ENCODE measurements around the gene THEMIS2. TPM values are rescaled to one million over a fixed set of nuclear protein-coding genes. Genes with fewer than 3 reads are reported as not detected.

The THEMIS2 gene
- total RNA-seq, 2 experiments from 2014 or later = 24.3 to 31.1 TPM

DNA sequence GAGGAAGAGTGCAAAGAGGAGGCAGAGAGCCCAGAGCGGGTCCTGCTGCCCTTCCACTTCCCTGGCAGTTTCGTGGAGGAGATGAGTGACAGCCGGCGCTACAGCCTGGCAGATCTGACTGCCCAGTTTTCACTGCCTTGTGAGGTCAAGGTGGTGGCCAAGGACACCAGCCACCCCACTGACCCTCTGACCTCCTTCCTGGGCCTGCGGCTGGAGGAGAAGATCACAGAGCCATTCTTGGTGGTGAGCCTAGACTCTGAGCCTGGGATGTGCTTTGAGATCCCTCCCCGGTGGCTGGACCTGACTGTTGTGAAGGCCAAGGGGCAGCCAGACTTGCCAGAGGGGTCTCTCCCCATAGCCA lies 10.2 kb downstream of the THEMIS2 start:
- CTCF ChIA-PET = no interaction called here
- H3K4me1 Mint-ChIP-seq = peaks cover 42% of the 10 kb centered on the region
- H3K4me3 Mint-ChIP-seq = no peak overlapping the region
- peaks cover 44% of the 10 kb centered on the region for H3K36me3 Mint-ChIP-seq (ENCODE audit: low read depth)
- H3K27ac Mint-ChIP-seq = no peak overlapping the region
- no peak for DNase-seq
- no peaks in the 10 kb centered on the region for H3K9me3 Mint-ChIP-seq
- POLR2A ChIA-PET = no interaction called here
- H3K27me3 Mint-ChIP-seq = no peaks in the 10 kb centered on the region

DNA sequence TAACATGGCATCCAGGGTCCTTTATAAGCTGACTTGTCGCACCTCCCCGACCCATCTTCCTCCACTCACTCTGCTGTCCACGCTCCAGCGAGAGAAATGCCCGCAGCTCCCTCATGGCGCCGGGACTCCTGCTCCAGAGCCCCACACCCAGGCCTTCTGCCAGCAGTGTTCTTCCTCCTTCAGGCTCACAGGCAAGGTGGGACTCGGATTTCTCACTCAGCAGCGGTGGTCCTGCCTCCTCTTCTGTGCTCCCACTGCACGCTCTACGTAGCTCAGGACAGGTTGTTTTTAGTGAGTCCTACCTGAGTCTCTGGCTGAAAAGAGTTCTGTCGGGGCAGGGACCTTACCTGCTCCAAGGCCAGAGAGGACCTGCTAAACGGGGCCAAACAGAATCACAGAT lies 11.2 kb downstream of the THEMIS2 start:
- Mint-ChIP-seq H3K36me3 (ENCODE audit: low read depth) (peaks cover 47% of the 10 kb centered on the region), H3K9me3 (no peaks in the 10 kb centered on the region), H3K27me3 (no peaks in the 10 kb centered on the region), H3K27ac (no peak overlapping the region), H3K4me1 (peaks cover 38% of the 10 kb centered on the region), H3K4me3 (no peak overlapping the region)
- ChIA-PET CTCF (interaction anchor here (1.5 kb wide), 1 partner anchor 10 kb away, joined by 4 read pairs; no protein-coding TSS in a partner anchor), POLR2A (no interaction called here)
- no peak for DNase-seq

DNA sequence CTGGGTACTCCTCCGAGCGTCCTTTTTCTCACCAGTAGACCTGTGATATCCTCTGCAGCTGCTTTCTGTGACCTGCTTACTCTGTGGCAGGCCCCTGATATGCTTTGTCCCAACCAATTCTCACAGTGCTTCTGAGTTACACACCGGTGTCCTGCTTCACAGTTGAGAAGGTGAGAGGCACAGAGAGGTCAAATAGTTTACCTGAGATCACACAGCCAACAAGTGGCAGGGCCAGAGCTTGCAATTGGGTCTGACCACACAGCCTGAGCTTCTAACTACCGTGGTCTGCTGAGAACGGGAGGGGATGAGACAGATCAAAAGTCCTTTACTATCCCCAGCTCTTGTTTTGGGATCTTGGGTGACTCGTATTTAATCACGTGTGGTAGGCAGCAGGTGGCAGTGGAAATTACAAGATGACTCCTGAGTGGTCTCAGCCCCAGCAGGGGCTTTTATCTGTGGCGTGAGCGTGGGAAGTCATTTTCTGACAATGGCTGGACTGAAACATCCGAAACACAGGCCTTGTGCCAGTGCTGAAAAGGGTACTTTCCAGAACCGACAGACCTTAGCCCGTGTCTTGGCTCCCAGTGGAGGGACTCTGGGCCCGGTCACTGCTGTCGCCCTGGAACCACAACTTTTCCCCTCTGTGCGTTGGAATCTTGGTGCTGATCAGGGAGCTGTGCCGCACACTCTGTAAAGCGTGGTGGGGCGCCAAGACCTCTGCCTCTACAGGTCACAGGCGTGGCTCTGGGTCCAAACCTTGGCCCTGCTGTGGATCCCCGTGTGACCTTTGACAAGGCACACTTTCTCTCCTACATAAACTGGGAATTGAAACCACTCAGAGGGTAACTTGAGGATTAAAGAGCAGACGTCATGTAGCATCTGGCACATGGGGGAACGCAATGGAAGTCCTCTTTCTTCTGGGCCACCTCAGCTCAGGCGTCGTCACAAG lies 11.9 kb downstream of the THEMIS2 start:
- ChIA-PET POLR2A (no interaction called here), CTCF (interaction anchor here (1.5 kb wide), 1 partner anchor 9 kb away, joined by 4 read pairs; no protein-coding TSS in a partner anchor)
- no peak for DNase-seq
- H3K4me3 Mint-ChIP-seq = no peak overlapping the region
- peaks cover 52% of the 10 kb centered on the region for H3K36me3 Mint-ChIP-seq (ENCODE audit: low read depth)
- peak overlapping the region; percentile 16 for H3K27ac Mint-ChIP-seq
- H3K4me1 Mint-ChIP-seq = peaks cover 42% of the 10 kb centered on the region
- H3K27me3 Mint-ChIP-seq = no peaks in the 10 kb centered on the region
- H3K9me3 Mint-ChIP-seq = no peaks in the 10 kb centered on the region

DNA sequence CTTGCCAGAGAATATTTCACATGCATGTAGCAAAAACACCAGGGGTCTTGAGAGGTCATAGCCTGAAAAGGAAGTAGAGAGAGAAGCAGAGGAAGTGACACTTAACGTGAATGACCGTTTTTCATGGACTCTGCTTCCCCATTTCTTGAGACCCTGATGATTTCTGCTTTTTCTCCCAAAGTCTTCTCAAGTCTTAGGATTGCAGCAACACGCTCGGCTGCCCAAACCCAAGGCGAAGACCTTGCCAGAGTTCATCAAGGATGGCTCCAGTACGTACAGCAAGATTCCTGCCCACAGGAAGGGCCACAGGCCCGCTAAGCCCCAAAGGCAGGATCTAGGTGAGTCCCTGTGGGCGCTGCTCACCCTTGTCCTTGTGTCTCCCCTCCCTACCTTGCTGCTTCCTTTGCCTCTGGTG lies 12.8 kb downstream of the THEMIS2 start:
- Mint-ChIP-seq H3K36me3 (ENCODE audit: low read depth) (peaks cover 54% of the 10 kb centered on the region), H3K27me3 (no peaks in the 10 kb centered on the region), H3K27ac (no peak overlapping the region), H3K4me3 (no peak overlapping the region), H3K4me1 (peaks cover 45% of the 10 kb centered on the region), H3K9me3 (no peaks in the 10 kb centered on the region)
- ChIA-PET CTCF (no interaction called here), POLR2A (no interaction called here)
- no peak for DNase-seq

DNA sequence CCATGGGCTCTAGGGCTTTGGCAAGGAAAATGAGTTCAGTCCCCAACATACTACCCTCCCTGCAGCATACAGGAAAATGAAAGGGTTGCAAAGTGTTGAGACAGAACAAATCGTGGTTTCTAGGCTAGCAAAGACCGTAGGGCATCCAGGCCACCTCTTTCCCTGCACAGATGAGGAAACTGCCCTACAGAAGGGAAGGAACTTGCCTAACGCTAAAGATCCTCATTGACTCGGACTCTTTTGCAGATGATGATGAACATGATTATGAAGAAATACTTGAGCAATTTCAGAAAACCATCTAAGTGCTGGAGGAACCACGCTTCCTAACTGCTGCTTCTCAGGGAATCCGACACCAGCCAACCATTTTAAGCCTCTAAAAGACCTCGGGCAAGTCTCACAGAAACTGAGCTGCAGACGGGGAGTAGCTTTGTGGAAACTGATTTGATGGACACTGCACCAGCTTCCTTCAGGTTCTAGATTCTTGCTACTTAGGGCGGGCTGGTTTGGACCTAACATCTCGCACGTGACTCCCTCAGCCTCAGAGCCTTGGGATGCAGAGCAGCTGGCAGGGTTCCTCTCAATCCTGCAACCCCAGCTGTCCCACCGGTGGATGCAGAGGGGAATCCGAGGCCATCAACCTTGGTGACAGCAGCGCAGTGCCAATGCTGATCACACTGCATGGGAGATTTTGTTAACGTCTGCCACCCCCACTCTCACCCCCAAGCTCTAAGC lies 13.4 kb downstream of the THEMIS2 start:
- peaks cover 49% of the 10 kb centered on the region for H3K4me1 Mint-ChIP-seq
- H3K9me3 Mint-ChIP-seq = no peaks in the 10 kb centered on the region
- H3K27me3 Mint-ChIP-seq = no peaks in the 10 kb centered on the region
- H3K36me3 Mint-ChIP-seq (ENCODE audit: low read depth) = peaks cover 57% of the 10 kb centered on the region
- ChIA-PET CTCF (interaction anchor here (1.0 to 2.3 kb wide), 3 partner anchors 8 to 216 kb away, joined by 3 to 6 read pairs (median 4); no protein-coding TSS in a partner anchor), POLR2A (no interaction called here)
- H3K4me3 Mint-ChIP-seq = no peak overlapping the region
- peak overlapping the region; percentile 89 for H3K27ac Mint-ChIP-seq
- no peak for DNase-seq

DNA sequence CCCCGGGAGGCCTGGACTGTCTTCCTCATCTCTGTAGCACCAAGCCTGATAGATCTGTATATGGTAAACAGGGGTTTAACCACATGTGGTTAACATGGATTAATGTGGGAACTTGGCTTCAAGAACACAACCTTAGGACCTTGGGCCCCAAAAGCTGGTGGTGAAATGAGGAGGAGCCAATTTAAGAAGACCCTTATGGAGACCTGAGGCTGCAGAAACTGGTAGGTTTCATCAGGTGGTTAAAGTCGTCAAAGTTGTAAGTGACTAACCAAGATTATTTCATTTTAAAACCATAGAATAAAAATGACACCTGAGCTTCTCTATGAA lies 14.0 kb downstream of the THEMIS2 start:
- no peaks in the 10 kb centered on the region for H3K9me3 Mint-ChIP-seq
- H3K4me3 Mint-ChIP-seq = no peak overlapping the region
- CTCF ChIA-PET = interaction anchor here (0.7 to 2.3 kb wide), 4 partner anchors 9 to 217 kb away, joined by 3 to 6 read pairs (median 4); no protein-coding TSS in a partner anchor

DNA sequence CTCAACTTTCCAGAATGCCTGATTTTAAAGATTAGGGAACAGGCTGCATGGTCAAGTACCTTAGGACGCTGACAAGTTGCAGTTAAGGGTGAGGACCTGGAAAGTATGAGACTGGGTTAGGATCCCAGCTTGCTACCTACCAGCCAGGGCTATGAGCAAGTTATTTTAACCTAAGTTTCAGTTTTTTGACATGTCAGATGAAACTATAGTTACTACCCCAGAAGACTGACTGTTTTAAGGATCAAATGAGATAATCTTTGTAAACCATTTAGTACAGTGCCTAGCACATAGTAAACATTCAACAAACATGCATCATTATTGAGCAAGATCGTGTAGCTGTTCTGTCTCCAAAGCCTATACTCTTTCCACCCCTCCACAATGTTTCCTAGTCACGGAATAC lies 14.4 kb downstream of the THEMIS2 start:
- peaks cover 58% of the 10 kb centered on the region for H3K4me1 Mint-ChIP-seq
- peak overlapping the region; percentile 54 for H3K4me3 Mint-ChIP-seq
- H3K9me3 Mint-ChIP-seq = no peaks in the 10 kb centered on the region
- POLR2A ChIA-PET = no interaction called here
- H3K27me3 Mint-ChIP-seq = no peaks in the 10 kb centered on the region
- DNase-seq = no peak
- CTCF ChIA-PET = interaction anchor here (0.6 to 2.3 kb wide), 4 partner anchors 9 to 468 kb away, joined by 3 to 6 read pairs (median 4); no protein-coding TSS in a partner anchor
- peak overlapping the region; percentile 89 for H3K27ac Mint-ChIP-seq
- H3K36me3 Mint-ChIP-seq (ENCODE audit: low read depth) = peaks cover 64% of the 10 kb centered on the region

More for the DNA sequence above, 14.0 kb downstream of the THEMIS2 start:
- H3K27me3 Mint-ChIP-seq = no peaks in the 10 kb centered on the region
- peak overlapping the region; percentile 89 for H3K27ac Mint-ChIP-seq
- H3K36me3 Mint-ChIP-seq (ENCODE audit: low read depth) = peaks cover 61% of the 10 kb centered on the region
- DNase-seq = no peak
- H3K4me1 Mint-ChIP-seq = peaks cover 54% of the 10 kb centered on the region
- POLR2A ChIA-PET = no interaction called here

DNA sequence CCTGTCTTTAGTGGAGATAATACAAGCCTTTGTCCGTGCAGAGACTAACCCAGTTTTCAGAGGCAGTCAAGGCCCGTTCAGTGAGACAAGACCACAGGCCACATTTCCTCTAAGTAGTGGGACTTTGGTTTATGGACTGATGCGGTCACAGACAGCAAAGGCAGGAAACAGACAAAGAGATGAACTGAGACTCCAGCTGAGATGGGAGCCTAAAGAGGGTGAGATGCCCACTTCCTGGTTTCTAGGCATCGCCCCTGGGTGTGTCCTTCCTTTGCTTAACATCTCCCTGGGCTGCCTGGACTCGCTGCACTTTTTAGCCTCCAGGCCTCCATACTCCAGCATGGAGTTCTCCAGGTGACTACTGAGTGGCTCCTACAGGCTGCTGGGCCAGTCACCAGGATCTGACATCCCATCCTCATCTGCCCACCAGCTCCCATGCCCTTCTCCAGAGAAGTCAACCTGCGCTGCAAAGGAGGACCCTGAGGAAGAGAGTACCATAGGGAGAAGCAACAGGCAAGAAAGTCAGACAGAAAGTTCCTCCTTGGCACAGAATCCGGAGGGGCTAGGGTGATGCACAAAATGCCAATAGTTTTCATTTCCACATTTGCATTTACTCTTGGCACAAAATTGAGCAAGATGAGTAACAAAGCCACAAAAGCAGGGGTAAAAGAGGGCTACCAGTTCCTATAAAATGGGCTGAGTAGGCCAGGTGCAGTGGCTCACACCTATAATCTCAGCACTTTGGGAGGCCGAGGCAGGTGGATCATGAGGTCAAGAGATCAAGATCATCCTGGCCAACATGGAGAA lies 15.1 kb downstream of the THEMIS2 start:
- peak; percentile 63 for DNase-seq
- Mint-ChIP-seq H3K9me3 (no peaks in the 10 kb centered on the region), H3K27ac (peak overlapping the region; percentile 89), H3K4me1 (peaks cover 62% of the 10 kb centered on the region), H3K27me3 (no peaks in the 10 kb centered on the region), H3K36me3 (ENCODE audit: low read depth) (peaks cover 65% of the 10 kb centered on the region), H3K4me3 (peak overlapping the region; percentile 54)
- POLR2A ChIA-PET = no interaction called here
- CTCF ChIA-PET = interaction anchor here (0.6 to 2.3 kb wide), 6 partner anchors 8 to 467 kb away, joined by 3 to 6 read pairs (median 4); no protein-coding TSS in a partner anchor

DNA sequence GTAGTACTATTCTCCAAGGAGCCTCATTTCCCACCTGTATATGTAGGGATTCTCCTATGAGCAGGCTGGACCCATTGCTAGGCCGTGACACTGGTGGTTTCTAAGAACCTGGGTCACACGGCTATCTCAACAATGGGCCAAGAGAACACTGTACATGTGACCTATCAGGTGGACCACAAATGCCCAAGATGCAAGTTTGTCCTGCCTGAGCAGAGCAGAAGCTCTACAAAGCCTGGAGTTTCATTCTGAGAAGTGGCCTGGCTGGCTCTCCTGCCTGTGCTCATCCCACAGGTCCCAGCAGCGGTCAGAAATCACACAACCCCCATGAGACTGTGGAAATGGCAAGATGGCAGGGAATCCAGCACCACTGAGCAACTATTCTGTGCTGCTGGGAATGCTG lies 17.2 kb downstream of the THEMIS2 start:
- Mint-ChIP-seq H3K4me3 (no peak overlapping the region), H3K27me3 (no peaks in the 10 kb centered on the region), H3K36me3 (ENCODE audit: low read depth) (peaks cover 72% of the 10 kb centered on the region), H3K9me3 (no peaks in the 10 kb centered on the region), H3K4me1 (peaks cover 65% of the 10 kb centered on the region), H3K27ac (peak overlapping the region; percentile 27)
- no peak for DNase-seq
- ChIA-PET POLR2A (no interaction called here), CTCF (interaction anchor here (1.0 to 1.2 kb wide), 2 partner anchors 16 to 18 kb away, joined by 3 to 4 read pairs; no protein-coding TSS in a partner anchor)

DNA sequence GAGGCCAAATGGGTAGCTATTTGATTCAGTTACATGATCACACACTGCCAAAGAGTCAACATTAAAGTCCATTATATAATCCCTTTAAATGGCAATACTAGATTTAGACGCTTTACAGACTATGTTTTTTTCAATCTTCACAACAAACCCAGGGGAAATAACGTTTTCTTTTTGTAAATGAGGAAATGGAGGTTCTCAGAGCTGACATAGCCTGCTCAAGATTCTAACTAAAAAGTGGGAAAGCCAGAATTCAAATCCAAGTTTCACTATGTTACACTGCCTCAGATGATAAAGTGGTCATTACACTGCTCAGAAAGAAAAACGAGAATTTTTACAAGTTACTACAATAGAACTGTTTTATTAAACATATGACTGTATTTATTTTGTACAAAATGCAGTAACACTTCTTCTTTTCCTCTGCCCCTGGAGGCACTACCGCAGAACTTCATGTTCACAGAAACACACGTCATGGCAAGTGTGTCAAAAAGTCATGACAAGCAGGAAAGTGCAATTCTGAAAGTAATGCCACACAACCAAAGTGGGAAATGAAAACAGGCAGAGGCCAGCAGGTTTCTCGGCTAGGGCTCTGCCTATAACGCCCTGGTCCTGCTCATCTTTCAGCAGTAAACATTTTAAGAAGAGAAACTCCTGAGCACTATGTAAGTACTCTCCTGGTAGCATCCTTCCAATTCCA lies 19.0 kb downstream of the THEMIS2 start:
- POLR2A ChIA-PET = no interaction called here
- Mint-ChIP-seq H3K27ac (peak overlapping the region; percentile 63), H3K27me3 (no peaks in the 10 kb centered on the region), H3K9me3 (no peaks in the 10 kb centered on the region), H3K36me3 (ENCODE audit: low read depth) (peaks cover 65% of the 10 kb centered on the region), H3K4me3 (no peak overlapping the region), H3K4me1 (peaks cover 49% of the 10 kb centered on the region)
- CTCF ChIA-PET = interaction anchor here (0.7 to 1.8 kb wide), 5 partner anchors 12 to 74 kb away, joined by 3 to 6 read pairs (median 4); no protein-coding TSS in a partner anchor
- peak; percentile 22 for DNase-seq

DNA sequence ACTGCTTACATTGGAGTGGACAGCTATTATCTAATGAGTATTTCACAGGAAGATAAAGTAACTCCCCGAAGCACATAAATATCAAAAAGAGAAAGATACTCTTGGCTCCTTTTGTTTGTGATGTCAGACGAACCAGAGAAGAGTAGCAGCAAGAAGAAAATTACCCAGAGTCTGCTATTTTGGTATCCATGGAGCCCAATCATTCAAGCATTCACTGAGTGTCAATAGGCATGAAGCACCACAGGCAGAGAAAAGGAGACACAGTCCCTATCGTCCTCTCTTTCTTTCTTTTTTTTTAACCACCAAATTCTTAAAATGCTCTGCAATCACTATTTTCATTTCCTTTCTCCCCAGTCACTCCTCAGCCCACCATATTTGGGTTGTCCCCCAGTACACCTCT lies 22.2 kb downstream of the THEMIS2 start:
- no peaks in the 10 kb centered on the region for H3K9me3 Mint-ChIP-seq
- ChIA-PET POLR2A (no interaction called here), CTCF (interaction anchor here (0.8 to 1.8 kb wide), 3 partner anchors 11 to 28 kb away, joined by 3 to 4 read pairs (median 4); no protein-coding TSS in a partner anchor)
- H3K27me3 Mint-ChIP-seq = no peaks in the 10 kb centered on the region
- H3K4me3 Mint-ChIP-seq = no peak overlapping the region
- peak overlapping the region; percentile 31 for H3K27ac Mint-ChIP-seq
- peaks cover 24% of the 10 kb centered on the region for H3K4me1 Mint-ChIP-seq
- H3K36me3 Mint-ChIP-seq (ENCODE audit: low read depth) = peaks cover 52% of the 10 kb centered on the region
- no peak for DNase-seq

DNA sequence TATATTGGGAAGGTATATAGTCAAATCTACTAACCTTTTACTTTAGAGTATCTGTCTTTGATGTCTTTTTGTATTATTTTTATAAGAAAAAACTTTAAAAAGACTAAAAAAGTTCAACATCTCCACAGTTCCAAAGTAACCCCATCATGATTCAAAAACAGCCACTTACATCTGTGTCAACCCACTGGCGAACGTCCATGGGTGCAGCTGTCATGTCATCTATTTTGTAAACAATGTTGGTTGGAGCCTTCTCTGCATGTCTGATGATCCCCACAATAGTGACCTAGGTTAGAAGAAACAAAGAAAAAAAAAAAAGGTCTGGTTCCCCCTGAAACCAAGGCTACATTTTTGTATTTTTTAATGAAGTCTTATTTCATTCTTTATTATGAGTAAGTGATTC lies 34.4 kb downstream of the THEMIS2 start:
- Mint-ChIP-seq H3K9me3 (no peaks in the 10 kb centered on the region), H3K36me3 (ENCODE audit: low read depth) (peaks cover 48% of the 10 kb centered on the region), H3K4me1 (peaks cover 9% of the 10 kb centered on the region), H3K27me3 (no peaks in the 10 kb centered on the region), H3K27ac (no peak overlapping the region), H3K4me3 (no peak overlapping the region)
- DNase-seq = no peak
- ChIA-PET CTCF (interaction anchor here (0.7 kb wide), 1 partner anchor 13 kb away, joined by 3 read pairs; no protein-coding TSS in a partner anchor), POLR2A (no interaction called here)
